CD14-positive monocyte (primary cell): ENCODE results near the gene DOCK3. TPM values are rescaled to one million over a fixed set of nuclear protein-coding genes. Genes with fewer than 3 reads are reported as not detected.

Experiments
- DNase-seq, 3 donors: peaks; one replicate each; pipeline ENCODE4 v3.0.0-alpha.2; 2011 to 2022
- H2AFZ ChIP-seq: 2 replicates; pipeline ENCODE4 v1.6.0; 2012; ENCODE audit warnings: mild to moderate bottlenecking, low read depth, low read length, inconsistent platforms; ENCODE audit not compliant: insufficient read depth, poor library complexity, severe bottlenecking
- H3K27ac ChIP-seq, 2 donors: 1 replicate in 1 of 2; 2 replicates in 1 of 2; pipeline ENCODE4 v1.5.1; 2012 to 2013; ENCODE audit warnings: low read length in 2 of 2, control low read depth in 1 of 2, inconsistent platforms in 1 of 2, low read depth in 1 of 2, mild to moderate bottlenecking in 1 of 2
- H3K27me3 ChIP-seq, 2 donors: one replicate each; pipeline versions ENCODE4 v1.6.0 to v1.6.1; 2011 to 2013; ENCODE audit warnings: low read length in 2 of 2; ENCODE audit not compliant: control insufficient read depth in 2 of 2, insufficient read depth in 2 of 2
- H3K36me3 ChIP-seq, 2 donors: replicated peaks in 1 of 2; 1 replicate in 1 of 2; 2 replicates in 1 of 2; pipeline versions ENCODE4 v1.5.1 to v1.6.1; 2012 to 2013; ENCODE audit warnings: low read length in 2 of 2, control low read depth in 1 of 2, inconsistent platforms in 1 of 2, mild to moderate bottlenecking in 1 of 2; ENCODE audit not compliant: insufficient read depth in 2 of 2, control insufficient read depth in 1 of 2
- H3K4me1 ChIP-seq, 2 donors: 1 replicate in 1 of 2; 2 replicates in 1 of 2; pipeline versions ENCODE4 v1.5.1 to v1.6.1; 2012 to 2013; ENCODE audit warnings: low read length in 2 of 2, control low read depth in 1 of 2, inconsistent platforms in 1 of 2, mild to moderate bottlenecking in 1 of 2, moderate library complexity in 1 of 2; ENCODE audit not compliant: insufficient read depth in 2 of 2, control insufficient read depth in 1 of 2
- H3K4me2 ChIP-seq: replicated peaks from 2 replicates; pipeline ENCODE3; 2012; ENCODE audit warnings: low read length, moderate library complexity, mild to moderate bottlenecking; ENCODE audit not compliant: poor library complexity, severe bottlenecking; ENCODE audit errors: extremely low read depth
- H3K4me3 ChIP-seq, 3 experiments: fragments of 200-600 bp in 1 of 3; sonication (generic) in 1 of 3; replicated peaks in 1 of 3; 1 replicate in 2 of 3; 2 replicates in 1 of 3; pipeline ENCODE4 v1.5.1; 2011 to 2013; ENCODE audit warnings: low read length in 3 of 3, mild to moderate bottlenecking in 3 of 3, control low read depth in 2 of 3, low read depth in 2 of 3, inconsistent platforms in 1 of 3, moderate library complexity in 1 of 3
- H3K79me2 ChIP-seq: 2 replicates; pipeline ENCODE4 v1.6.0; 2012; ENCODE audit warnings: mild to moderate bottlenecking, control low read depth, inconsistent platforms, low read length, moderate library complexity; ENCODE audit not compliant: insufficient read depth
- H3K9ac ChIP-seq: 2 replicates; pipeline ENCODE4 v1.6.0; 2017; ENCODE audit warnings: low read length, mild to moderate bottlenecking; ENCODE audit not compliant: insufficient read depth, poor library complexity, severe bottlenecking
- H3K9me3 ChIP-seq, 2 donors: replicated peaks in 1 of 2; 1 replicate in 1 of 2; 2 replicates in 1 of 2; pipeline versions ENCODE4 v1.5.1 to v1.6.1; 2012 to 2013; ENCODE audit warnings: low read length in 2 of 2, control low read depth in 1 of 2; ENCODE audit not compliant: control insufficient read depth in 1 of 2, insufficient read depth in 1 of 2
- H4K20me1 ChIP-seq: 2 replicates; pipeline ENCODE4 v1.6.0; 2012; ENCODE audit warnings: mild to moderate bottlenecking, low read length, control low read depth, moderate library complexity; ENCODE audit not compliant: insufficient read depth
- H3K27ac Mint-ChIP-seq, 7 donors: one replicate each; pipeline ENCODE4 v1.8.0; 2020; ENCODE audit warnings: mild to moderate bottlenecking in 7 of 7, mixed read lengths in 7 of 7, moderate library complexity in 6 of 7, inconsistent platforms in 2 of 7
- H3K27me3 Mint-ChIP-seq, 3 donors: one replicate each; pipeline ENCODE4 v1.8.0; 2021 to 2022; ENCODE audit warnings: low read depth in 3 of 3, mild to moderate bottlenecking in 3 of 3, mixed read lengths in 3 of 3, moderate library complexity in 3 of 3, inconsistent platforms in 1 of 3
- H3K36me3 Mint-ChIP-seq, 2 donors: one replicate each; pipeline ENCODE4 v1.8.0; 2020; ENCODE audit warnings: mixed read lengths in 2 of 2, inconsistent platforms in 1 of 2, mild to moderate bottlenecking in 1 of 2
- H3K4me1 Mint-ChIP-seq: one replicate; pipeline ENCODE4 v1.8.0; 2020; ENCODE audit warnings: mild to moderate bottlenecking, mixed read lengths
- H3K4me3 Mint-ChIP-seq, 2 donors: one replicate each; pipeline ENCODE4 v1.8.0; 2020; ENCODE audit warnings: mild to moderate bottlenecking in 2 of 2, mixed read lengths in 2 of 2, moderate library complexity in 1 of 2
- H3K9me3 Mint-ChIP-seq, 7 donors: one replicate each; pipeline ENCODE4 v1.8.0; 2020 to 2022; ENCODE audit warnings: mixed read lengths in 7 of 7, mild to moderate bottlenecking in 6 of 7, moderate library complexity in 6 of 7, inconsistent platforms in 2 of 7
- WGBS: methylation state at CpG from one replicate; pipeline ENCODE4 v1.1.5; 2013; ENCODE audit warnings: missing lambda C conversion rate; ENCODE audit not compliant: insufficient coverage; 5-methylcytosine and 5-hydroxymethylcytosine counted together
- intact Hi-C, 2 donors: fragments of 100-400 bp; cut with micrococcal nuclease; formaldehyde crosslinking; loops; one replicate each; pipeline versions ENCODE4 v1.15.0 to v1.15.1; 2023
- polyA plus RNA-seq, 3 donors: library from polyadenylated mRNA; depleted of rRNA in 1 of 3; unstranded in 2 of 3; stranded (reverse) in 1 of 3; fragments of 300-500 nt in 2 of 3; fragments of >200 nt in 1 of 3; fragmentation: Illumina TruSeq in 2 of 3; gene quantifications; 1 replicate in 2 of 3; 2 replicates in 1 of 3; pipeline ENCODE4 v1.2.3, GENCODE V29; 2012 to 2021
- TF ChIP-seq, protein P1 (sequence below): fragments of 200-600 bp; IDR thresholded peaks from one replicate; pipeline ENCODE4 v1.8.0; 2022; ENCODE audit warnings: antibody characterized with exemption, mild to moderate bottlenecking

DOCK3 gene
- polyA plus RNA-seq, 3 donors, result 0.03 TPM; not detected in 1

DNA sequence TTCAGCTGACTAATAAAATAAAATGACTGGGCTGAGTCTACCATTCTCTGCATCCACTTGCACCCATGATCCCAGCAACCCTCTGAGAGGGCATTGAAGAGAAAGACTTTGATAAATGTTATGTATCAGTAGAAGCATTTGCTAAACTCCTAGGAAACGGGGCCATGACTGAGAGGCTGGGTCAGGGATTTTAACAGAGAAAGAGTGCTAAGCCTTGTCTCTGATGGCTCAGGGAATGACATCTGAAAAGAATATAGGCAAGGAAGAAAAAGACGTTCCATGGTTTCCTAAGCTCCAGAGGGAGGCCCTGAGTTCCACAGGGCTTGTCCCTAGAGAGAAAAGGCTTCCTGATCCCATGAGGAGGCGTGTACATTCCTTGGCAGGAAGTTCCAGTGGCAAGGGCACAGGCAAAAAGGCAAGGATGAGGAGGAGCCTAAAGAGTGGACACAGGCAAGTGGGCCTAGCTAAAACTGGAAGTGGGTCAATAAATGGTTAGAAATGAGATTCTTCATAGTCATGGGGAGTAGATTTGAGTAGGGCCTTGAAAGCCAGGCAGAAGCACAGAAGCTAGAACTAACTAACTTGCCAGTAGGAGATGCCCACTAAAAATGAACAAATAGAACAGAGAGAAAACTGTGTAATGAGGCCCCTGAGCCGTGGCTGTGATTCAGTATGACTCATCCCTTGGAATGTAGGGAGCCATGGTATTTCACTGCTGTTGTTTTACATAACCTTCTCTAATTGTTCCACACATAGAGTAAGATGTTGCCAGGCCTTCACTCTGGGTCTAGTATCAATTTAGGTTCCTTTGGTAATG lies 665.5 kb downstream of the DOCK3 start:
- no peak overlapping the region for H3K4me2 ChIP-seq
- Mint-ChIP-seq H3K27ac (no peak overlapping the region), H3K4me3 (no peak overlapping the region), H3K9me3 (peaks cover 0 to 2% (median 0%) of the 10 kb centered on the region in 7 donors), H3K36me3 (no peaks in the 10 kb centered on the region), H3K4me1 (no peaks in the 10 kb centered on the region), H3K27me3 (peaks cover 1 to 9% (median 6%) of the 10 kb centered on the region in 3 donors)
- no peak overlapping the region for H2AFZ ChIP-seq
- H3K27ac ChIP-seq, result no peak overlapping the region
- no peaks in the 10 kb centered on the region for H3K4me1 ChIP-seq
- H3K9ac ChIP-seq, result no peak overlapping the region
- no peaks in the 10 kb centered on the region for H3K79me2 ChIP-seq
- TF ChIP-seq, protein P1, sequence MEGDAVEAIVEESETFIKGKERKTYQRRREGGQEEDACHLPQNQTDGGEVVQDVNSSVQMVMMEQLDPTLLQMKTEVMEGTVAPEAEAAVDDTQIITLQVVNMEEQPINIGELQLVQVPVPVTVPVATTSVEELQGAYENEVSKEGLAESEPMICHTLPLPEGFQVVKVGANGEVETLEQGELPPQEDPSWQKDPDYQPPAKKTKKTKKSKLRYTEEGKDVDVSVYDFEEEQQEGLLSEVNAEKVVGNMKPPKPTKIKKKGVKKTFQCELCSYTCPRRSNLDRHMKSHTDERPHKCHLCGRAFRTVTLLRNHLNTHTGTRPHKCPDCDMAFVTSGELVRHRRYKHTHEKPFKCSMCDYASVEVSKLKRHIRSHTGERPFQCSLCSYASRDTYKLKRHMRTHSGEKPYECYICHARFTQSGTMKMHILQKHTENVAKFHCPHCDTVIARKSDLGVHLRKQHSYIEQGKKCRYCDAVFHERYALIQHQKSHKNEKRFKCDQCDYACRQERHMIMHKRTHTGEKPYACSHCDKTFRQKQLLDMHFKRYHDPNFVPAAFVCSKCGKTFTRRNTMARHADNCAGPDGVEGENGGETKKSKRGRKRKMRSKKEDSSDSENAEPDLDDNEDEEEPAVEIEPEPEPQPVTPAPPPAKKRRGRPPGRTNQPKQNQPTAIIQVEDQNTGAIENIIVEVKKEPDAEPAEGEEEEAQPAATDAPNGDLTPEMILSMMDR, result no peak
- no peaks in the 10 kb centered on the region for H3K27me3 ChIP-seq
- H3K36me3 ChIP-seq, result no peaks in the 10 kb centered on the region
- H3K4me3 ChIP-seq, result no peak overlapping the region
- intact Hi-C loops, result no loop called here
- no peaks in the 10 kb centered on the region for H3K9me3 ChIP-seq
- H4K20me1 ChIP-seq, result no peaks in the 10 kb centered on the region
- DNase-seq, result no peak
- 100% methylated on average over 2 of the region's 4 CpGs for WGBS

DNA sequence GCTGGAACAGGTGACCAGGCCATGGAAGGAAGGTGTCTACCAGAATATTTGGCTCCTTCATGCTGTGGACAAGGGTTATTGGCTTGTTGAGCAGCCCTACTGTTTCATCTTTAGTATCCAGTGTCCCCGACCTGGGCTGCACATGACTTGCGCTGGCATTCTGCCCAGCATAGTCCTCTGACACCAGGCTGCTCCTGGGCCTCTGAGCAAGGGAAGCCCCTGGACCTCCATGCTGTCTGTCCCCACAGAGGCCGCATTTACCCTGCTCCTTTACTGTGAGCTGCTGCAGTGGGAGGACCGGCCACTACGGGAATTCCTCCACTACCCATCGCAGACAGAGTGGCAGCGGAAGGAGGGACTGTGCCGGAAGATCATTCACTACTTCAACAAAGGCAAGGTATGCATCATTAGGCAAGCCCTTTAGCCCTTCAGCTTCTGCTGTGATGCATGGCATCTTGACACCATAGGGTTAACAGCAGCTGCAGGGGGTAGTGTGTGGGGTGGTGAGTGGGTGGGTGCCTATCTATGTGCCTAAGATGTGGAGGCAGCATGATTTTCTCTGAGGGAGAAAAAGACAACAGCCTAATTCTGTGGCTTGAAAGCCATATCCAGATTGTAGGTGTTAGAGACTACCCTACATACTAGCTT lies 666.4 kb downstream of the DOCK3 start:
- Histone ChIP-seq H3K9ac (no peak overlapping the region), H3K27me3 (no peaks in the 10 kb centered on the region), H3K4me2 (no peak overlapping the region), H4K20me1 (no peaks in the 10 kb centered on the region), H3K4me3 (no peak overlapping the region), H2AFZ (no peak overlapping the region), H3K4me1 (no peaks in the 10 kb centered on the region), H3K36me3 (no peaks in the 10 kb centered on the region), H3K79me2 (no peaks in the 10 kb centered on the region), H3K27ac (no peak overlapping the region), H3K9me3 (no peaks in the 10 kb centered on the region)
- WGBS, result 89% methylated on average over 6 of the region's 8 CpGs
- intact Hi-C loops, result no loop called here
- DNase-seq, result no peak
- TF ChIP-seq, protein P1, result no peak
- no peaks in the 10 kb centered on the region for H3K4me1 Mint-ChIP-seq
- peaks cover 1 to 7% (median 6%) of the 10 kb centered on the region in 3 donors for H3K27me3 Mint-ChIP-seq
- no peak overlapping the region for H3K4me3 Mint-ChIP-seq
- no peaks in the 10 kb centered on the region for H3K36me3 Mint-ChIP-seq
- H3K9me3 Mint-ChIP-seq, result peaks cover 0 to 2% (median 0%) of the 10 kb centered on the region in 7 donors
- no peak overlapping the region for H3K27ac Mint-ChIP-seq
